B cell (primary cell): Measurements from ENCODE around the gene LIPE. TPM values are rescaled to one million over a fixed set of nuclear protein-coding genes. Genes with fewer than 3 reads are reported as not detected.

Source experiments
- ATAC-seq: fragments of 200-7000 bp; cut with Tn5 transposase; one replicate; pipeline ENCODE4 v1.10.0; 2021; ENCODE audit warnings: low read depth, mild to moderate bottlenecking, moderate number of reproducible peaks, moderate library complexity
- CTCF ChIA-PET: fragments of 350-600 bp; sonication (Branson Sonifier 250); formaldehyde crosslinking; loops from one replicate; lab custom pipeline; 2021; ENCODE audit warnings: antibody characterized with exemption, inconsistent platforms; lab: Charles Lee
- POLR2A ChIA-PET: fragments of 350-600 bp; sonication (Branson Sonifier 250); formaldehyde crosslinking; loops from one replicate; lab custom pipeline; 2021; ENCODE audit warnings: antibody characterized with exemption; lab: Charles Lee
- DNase-seq: peaks from one replicate; pipeline ENCODE4 v3.0.0; 2013
- H2AFZ ChIP-seq: 2 replicates; pipeline ENCODE4 v1.6.1; 2012; ENCODE audit warnings: mild to moderate bottlenecking, low read depth, low read length; ENCODE audit not compliant: insufficient read depth, poor library complexity, severe bottlenecking
- H3K27ac ChIP-seq, 2 donors: 1 replicate in 1 of 2; 2 replicates in 1 of 2; pipeline ENCODE4 v1.5.1; 2012 to 2013; ENCODE audit warnings: low read length in 2 of 2, mild to moderate bottlenecking in 2 of 2, moderate library complexity in 1 of 2
- H3K27me3 ChIP-seq, 4 experiments: fragments of 200-600 bp in 1 of 4; sonication (generic) in 1 of 4; replicated peaks in 1 of 4; 1 replicate in 2 of 4; 2 replicates in 2 of 4; pipeline versions ENCODE4 v1.6.1 to v1.7.0; 2013 to 2016; ENCODE audit warnings: low read length in 3 of 4, mild to moderate bottlenecking in 2 of 4, mixed read lengths in 1 of 4, moderate library complexity in 1 of 4; ENCODE audit not compliant: insufficient read depth in 4 of 4, control insufficient read depth in 3 of 4; ENCODE audit errors: control extremely low read depth in 1 of 4
- H3K36me3 ChIP-seq, 2 experiments: replicated peaks in 1 of 2; 1 replicate in 1 of 2; 2 replicates in 1 of 2; pipeline versions ENCODE4 v1.6.1 to v1.7.1; 2013; ENCODE audit warnings: low read length in 1 of 2; ENCODE audit not compliant: insufficient read depth in 2 of 2, control insufficient read depth in 1 of 2; ENCODE audit errors: control extremely low read depth in 1 of 2, extremely low read depth in 1 of 2
- H3K4me1 ChIP-seq, 2 donors: fragments of 200-600 bp in 1 of 2; sonication (generic) in 1 of 2; 1 replicate in 1 of 2; 2 replicates in 1 of 2; pipeline versions ENCODE4 v1.5.1 to v1.6.1; 2013 to 2017; ENCODE audit warnings: low read length in 2 of 2; ENCODE audit not compliant: control insufficient read depth in 2 of 2, insufficient read depth in 2 of 2
- H3K4me2 ChIP-seq: replicated peaks from 2 replicates; pipeline ENCODE3; 2012; ENCODE audit warnings: mild to moderate bottlenecking, low read depth, low read length; ENCODE audit not compliant: poor library complexity, severe bottlenecking
- H3K4me3 ChIP-seq, 5 experiments: fragments of 200-600 bp in 1 of 5; sonication (generic) in 1 of 5; 1 replicate in 3 of 5; 2 replicates in 2 of 5; pipeline versions ENCODE4 v1.5.1 to v1.7.0; 2011 to 2016; ENCODE audit warnings: low read length in 4 of 5, mild to moderate bottlenecking in 4 of 5, low read depth in 2 of 5, control low read depth in 1 of 5, moderate library complexity in 1 of 5; ENCODE audit not compliant: insufficient read depth in 1 of 5; ENCODE audit errors: control extremely low read depth in 1 of 5, extremely low read depth in 1 of 5
- H3K79me2 ChIP-seq: fragments of 200-600 bp; sonication (generic); one replicate; pipeline ENCODE4 v1.6.0; 2016; ENCODE audit warnings: low read length; ENCODE audit not compliant: control insufficient read depth, insufficient read depth
- H3K9ac ChIP-seq: fragments of 200-600 bp; sonication (generic); 2 replicates; pipeline ENCODE4 v1.6.1; 2017; ENCODE audit warnings: mild to moderate bottlenecking, low read length, moderate library complexity
- H3K9me3 ChIP-seq, 3 donors: one replicate each; pipeline versions ENCODE4 v1.6.1 to v1.7.1; 2013; ENCODE audit warnings: low read length in 2 of 3; ENCODE audit not compliant: control insufficient read depth in 2 of 3, insufficient read depth in 1 of 3; ENCODE audit errors: control extremely low read depth in 1 of 3
- H4K20me1 ChIP-seq: 2 replicates; pipeline ENCODE4 v1.6.0; 2012; ENCODE audit warnings: mild to moderate bottlenecking, low read length; ENCODE audit not compliant: insufficient read depth, control insufficient read depth, poor library complexity, severe bottlenecking
- H3K27ac Mint-ChIP-seq: one replicate; pipeline ENCODE4 v1.8.0; 2021; ENCODE audit warnings: mixed read lengths
- H3K27me3 Mint-ChIP-seq: one replicate; pipeline ENCODE4 v1.8.0; 2021; ENCODE audit warnings: mixed read lengths
- H3K4me1 Mint-ChIP-seq: one replicate; pipeline ENCODE4 v1.8.0; 2021; ENCODE audit warnings: mixed read lengths
- H3K4me3 Mint-ChIP-seq: one replicate; pipeline ENCODE4 v1.8.0; 2021; ENCODE audit warnings: mixed read lengths
- H3K9me3 Mint-ChIP-seq: one replicate; pipeline ENCODE4 v1.8.0; 2022; ENCODE audit warnings: mixed read lengths; ENCODE audit not compliant: insufficient read depth
- CTCF ChIP-seq: fragments of 200-600 bp; IDR thresholded peaks from one replicate; pipeline ENCODE4 v1.8.0; 2022; ENCODE audit warnings: antibody characterized with exemption, mild to moderate bottlenecking
- EZH2 ChIP-seq: IDR thresholded peaks from 2 replicates; pipeline ENCODE4 v1.6.1; 2012; ENCODE audit warnings: borderline replicate concordance, low read depth, mild to moderate bottlenecking, moderate library complexity, low read length; ENCODE audit not compliant: insufficient read depth, poor library complexity, severe bottlenecking
- WGBS: methylation state at CpG from one replicate; pipeline ENCODE4 v1.1.5; 2013; ENCODE audit warnings: missing lambda C conversion rate; ENCODE audit not compliant: insufficient coverage; 5-methylcytosine and 5-hydroxymethylcytosine counted together
- intact Hi-C: fragments of 100-400 bp; cut with micrococcal nuclease; formaldehyde crosslinking; loops from one replicate; pipeline ENCODE4 v1.10.0; 2022
- polyA plus RNA-seq: library from polyadenylated mRNA; depleted of rRNA; stranded (reverse); fragments of >200 nt; gene quantifications from 2 replicates; pipeline ENCODE4 v1.2.3, GENCODE V29; 2012
- total RNA-seq, 2 donors: library from RNA; stranded (reverse); fragments of 120-200 nt in 1 of 2; gene quantifications; 1 replicate in 1 of 2; 2 replicates in 1 of 2; pipeline versions ENCODE4 v1.2.3 to v1.2.4, GENCODE V29; 2013 to 2022

The LIPE gene
- total and polyA plus RNA-seq, 2 donors (not counting 1 experiment from before 2014, with no cell fraction given) = 46.9 to 49.4 TPM

DNA sequence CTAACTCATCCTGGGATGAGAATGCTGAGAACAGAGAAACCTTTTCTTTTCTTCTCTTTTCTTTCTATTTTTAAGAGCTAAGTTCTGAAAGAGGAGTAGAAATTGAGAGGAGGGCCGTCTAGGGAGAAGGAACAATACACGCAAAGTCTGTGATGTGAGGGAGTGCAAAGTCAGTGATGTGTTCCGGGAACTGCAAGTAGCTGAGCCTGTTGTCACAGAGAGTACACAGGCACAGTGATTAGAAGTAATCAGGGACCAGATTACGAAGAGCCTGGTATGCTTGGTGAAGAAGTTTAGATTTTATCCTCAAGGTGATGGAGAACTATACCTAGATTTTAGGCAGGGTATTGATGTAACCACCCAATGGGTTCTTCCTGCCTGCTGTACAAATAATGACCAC lies 47.6 kb upstream of the LIPE start:
- no peak overlapping the region for H3K27ac Mint-ChIP-seq
- Histone ChIP-seq H3K4me2 (no peak overlapping the region), H3K4me3 (no peak overlapping the region), H3K79me2 (no peaks in the 10 kb centered on the region), H2AFZ (no peak overlapping the region), H3K27ac (no peak overlapping the region), H3K27me3 (no peaks in the 10 kb centered on the region), H3K4me1 (peaks cover 3% of the 10 kb centered on the region in 2 donors), H3K36me3 (no peaks in the 10 kb centered on the region), H3K9ac (no peak overlapping the region), H4K20me1 (no peaks in the 10 kb centered on the region), H3K9me3 (no peaks in the 10 kb centered on the region)
- TF ChIP-seq CTCF (no peak), EZH2 (no peak)
- ChIA-PET CTCF (interaction anchor here (1.2 to 2.5 kb wide), 6 partner anchors 9 to 122 kb away, joined by 3 to 7 read pairs (median 4); no protein-coding TSS in a partner anchor), POLR2A (interaction anchor here (0.7 kb wide), 2 partner anchors 23 to 52 kb away, joined by 3 to 9 read pairs; no protein-coding TSS in a partner anchor)
- DNase-seq (no peak), ATAC-seq (no peak)
- H3K4me3 Mint-ChIP-seq = no peak overlapping the region
- H3K9me3 Mint-ChIP-seq = no peaks in the 10 kb centered on the region
- intact Hi-C loops = no loop called here
- peaks cover 3% of the 10 kb centered on the region for H3K4me1 Mint-ChIP-seq
- WGBS = 88% methylated on average over 4 of the region's 4 CpGs
- H3K27me3 Mint-ChIP-seq = no peaks in the 10 kb centered on the region

DNA sequence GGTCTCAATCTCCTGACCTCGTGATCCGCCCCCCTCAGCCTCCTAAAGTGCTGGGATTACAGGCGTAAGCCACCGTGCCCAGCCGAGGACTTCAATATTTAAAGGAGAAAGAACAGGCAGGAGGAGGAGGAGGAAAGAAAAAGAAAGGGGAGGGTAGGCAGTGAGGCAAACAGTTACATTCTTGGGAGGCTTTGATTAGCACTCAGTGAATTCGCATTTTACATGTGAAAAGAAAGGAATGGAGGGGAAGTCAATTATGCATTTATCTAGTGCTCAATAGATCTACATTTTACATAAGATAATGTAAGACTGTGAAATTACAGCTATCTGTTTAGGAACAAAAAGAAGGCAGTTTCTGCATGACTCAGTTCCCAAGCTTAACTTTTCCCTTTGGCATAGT lies 46.5 kb upstream of the LIPE start:
- Mint-ChIP-seq H3K9me3 (no peaks in the 10 kb centered on the region), H3K4me1 (peaks cover 6% of the 10 kb centered on the region), H3K27me3 (no peaks in the 10 kb centered on the region), H3K27ac (no peak overlapping the region), H3K4me3 (no peak overlapping the region)
- Histone ChIP-seq H3K27ac (no peak overlapping the region), H3K4me2 (no peak overlapping the region), H3K4me3 (no peak overlapping the region), H3K79me2 (no peaks in the 10 kb centered on the region), H3K36me3 (no peaks in the 10 kb centered on the region), H4K20me1 (no peaks in the 10 kb centered on the region), H3K9me3 (no peaks in the 10 kb centered on the region), H2AFZ (no peak overlapping the region), H3K27me3 (no peaks in the 10 kb centered on the region), H3K9ac (no peak overlapping the region), H3K4me1 (peaks cover 6 to 10% of the 10 kb centered on the region in 2 donors)
- CTCF ChIA-PET = interaction anchor here (0.8 to 2.5 kb wide), 6 partner anchors 8 to 123 kb away, joined by 3 to 7 read pairs (median 3); no protein-coding TSS in a partner anchor
- intact Hi-C loops = no loop called here
- no peak for TF ChIP-seq EZH2
- no peak for TF ChIP-seq CTCF
- POLR2A ChIA-PET = no interaction called here
- DNase-seq (no peak), ATAC-seq (no peak)
- WGBS = 93% methylated on average over 5 of the region's 6 CpGs
